ENCODE results near the gene MYH11.

- TF ChIP-seq POLR2AphosphoS5 (IDR thresholded peaks at IDR 0.05; ENCODE audit: borderline replicate concordance, low read depth, low read length) (no peak), EZH2 (IDR thresholded peaks at IDR 0.05) (no peak)
These were observed 147.8 kb downstream of the MYH11 start for GRCh38 chr16:15708997-15709396.
